Measurements from ENCODE around the gene INTS11.

GRCh38 chr1:1358433-1359271 lies 34.2 kb upstream of the INTS11 start, which contains the start of gene MXRA8:
- TF ChIP-seq FOXM1 (IDR thresholded peaks at IDR 0.05; ENCODE audit: borderline replicate concordance) (no peak), NFRKB (IDR thresholded peaks at IDR 0.05) (no peak), CTBP1 (IDR thresholded peaks at IDR 0.05; ENCODE audit: borderline replicate concordance) (no peak), FOXK2 (IDR thresholded peaks at IDR 0.05) (no peak), BHLHE40 (IDR thresholded peaks at IDR 0.05; ENCODE audit: borderline replicate concordance) (no peak), ZNF384 (IDR thresholded peaks at IDR 0.05) (no peak), L3MBTL2 (conservative IDR thresholded peaks at IDR 0.05) (no peak), TARDBP (IDR thresholded peaks at IDR 0.05) (no peak), SP1 (IDR thresholded peaks at IDR 0.05) (no peak)

Measured in HEK293T (cell line).